GM19023 (cell line): ENCODE data around the gene GTF3C4.

Source experiments
- ATAC-seq: cut with Tn5 transposase; IDR thresholded peaks from one replicate; pipeline ENCODE4 v1.9.1; 2021; ENCODE audit warnings: mild to moderate bottlenecking, moderate library complexity; ENCODE audit not compliant: unreplicated experiment

GTF3C4 gene

DNA sequence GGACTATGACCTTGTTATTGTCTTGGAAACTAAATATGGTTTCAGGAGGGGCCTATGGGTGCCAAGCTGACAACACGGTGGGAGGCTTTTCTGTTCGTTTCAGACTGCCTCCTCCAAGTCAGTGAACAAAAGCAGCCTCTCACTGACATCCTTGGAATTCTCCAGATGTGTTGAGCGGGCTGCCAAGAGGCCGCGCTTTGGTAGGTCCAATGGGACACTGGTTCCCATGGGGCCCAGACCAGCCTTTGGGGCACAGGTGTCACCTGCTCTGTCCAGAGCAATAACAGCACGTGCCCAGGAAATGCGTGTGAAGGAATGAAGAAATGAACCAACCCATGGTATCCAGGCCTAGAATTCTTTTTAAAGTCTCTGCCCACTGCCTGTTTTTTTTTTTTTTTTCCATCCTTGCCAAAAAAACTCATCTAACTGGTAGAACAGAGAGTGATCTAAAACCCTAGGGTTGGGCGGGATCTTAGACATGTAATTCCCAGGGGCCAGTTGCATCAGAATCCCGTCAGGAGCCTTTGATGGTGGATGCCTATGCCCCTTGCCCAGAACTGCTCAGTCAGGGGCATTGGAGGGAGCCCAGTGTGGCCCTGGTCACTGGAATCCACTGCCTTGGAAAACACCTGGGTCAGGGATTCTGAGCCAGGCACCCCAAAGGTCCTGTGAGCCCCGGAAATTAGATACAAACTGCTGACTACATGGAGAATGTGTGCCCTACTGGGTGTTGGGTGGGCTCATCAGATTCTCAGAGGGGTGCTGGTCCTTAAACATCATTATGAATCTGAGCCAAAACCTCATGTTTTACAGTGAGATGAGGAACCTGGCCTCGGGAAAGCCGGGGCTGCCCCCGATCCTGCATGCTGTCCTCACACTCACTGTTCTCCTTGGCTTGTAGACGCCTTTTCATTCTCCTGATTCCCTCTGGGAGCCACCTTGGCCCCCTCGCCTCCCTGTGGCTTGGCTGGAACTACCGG lies 60.1 kb downstream of the GTF3C4 start:
- no peak for ATAC-seq

DNA sequence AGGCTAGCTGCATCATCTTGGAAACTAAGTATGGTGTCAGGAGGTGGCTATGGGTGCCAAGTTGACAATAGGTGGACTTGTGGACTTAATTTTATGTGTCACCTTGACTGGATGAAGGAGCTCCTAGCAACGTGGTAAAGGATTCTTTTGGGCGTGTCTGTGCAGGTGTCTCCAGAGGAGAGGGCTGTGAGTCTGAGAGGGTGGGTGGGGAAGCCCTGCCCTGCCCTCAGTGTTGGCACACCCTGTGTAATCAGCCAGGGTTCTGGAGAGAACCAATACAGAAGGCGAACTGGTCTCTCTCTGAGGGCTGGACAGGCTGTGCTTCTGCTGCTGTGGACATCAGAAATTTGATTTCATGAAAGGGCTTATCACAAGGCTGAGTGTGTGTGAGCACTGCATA lies 61.0 kb downstream of the GTF3C4 start:
- ATAC-seq: no peak

GRCh38 chr9:132732326-132733259 lies 62.3 kb downstream of the GTF3C4 start:
- no peak for ATAC-seq

DNA sequence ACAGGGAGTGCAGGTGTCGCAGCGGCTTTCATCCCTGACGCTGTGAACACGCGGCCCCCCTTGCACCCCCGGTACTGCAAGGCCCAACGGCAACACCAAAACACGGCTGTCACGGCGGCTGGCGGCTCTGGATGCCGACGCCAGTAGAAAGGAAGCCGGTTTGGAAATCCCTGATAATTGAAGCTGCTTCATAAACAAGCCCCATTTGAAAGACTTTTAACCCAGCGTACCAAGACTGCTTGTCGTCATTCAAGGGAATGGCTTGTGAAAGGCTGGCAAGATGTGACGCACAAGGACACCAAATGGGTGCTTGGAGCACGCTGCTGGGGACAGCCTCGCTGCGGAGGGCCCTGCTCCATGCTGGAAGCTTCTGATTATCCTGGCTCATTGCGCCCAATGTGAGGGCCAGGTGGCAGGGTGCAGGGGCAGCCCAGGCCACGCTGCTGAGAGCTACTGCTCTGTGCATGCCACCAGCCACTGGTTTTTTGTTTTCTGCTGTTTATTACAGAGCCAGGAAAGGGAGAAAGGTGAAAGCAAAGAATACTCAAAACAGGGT lies 63.1 kb downstream of the GTF3C4 start:
- no peak for ATAC-seq

- ATAC-seq: no peak
These were observed 69.5 kb downstream of the GTF3C4 start for GRCh38 chr9:132739710-132740310.

- no peak for ATAC-seq
These were observed 70.5 kb downstream of the GTF3C4 start for GRCh38 chr9:132740526-132741309.

DNA sequence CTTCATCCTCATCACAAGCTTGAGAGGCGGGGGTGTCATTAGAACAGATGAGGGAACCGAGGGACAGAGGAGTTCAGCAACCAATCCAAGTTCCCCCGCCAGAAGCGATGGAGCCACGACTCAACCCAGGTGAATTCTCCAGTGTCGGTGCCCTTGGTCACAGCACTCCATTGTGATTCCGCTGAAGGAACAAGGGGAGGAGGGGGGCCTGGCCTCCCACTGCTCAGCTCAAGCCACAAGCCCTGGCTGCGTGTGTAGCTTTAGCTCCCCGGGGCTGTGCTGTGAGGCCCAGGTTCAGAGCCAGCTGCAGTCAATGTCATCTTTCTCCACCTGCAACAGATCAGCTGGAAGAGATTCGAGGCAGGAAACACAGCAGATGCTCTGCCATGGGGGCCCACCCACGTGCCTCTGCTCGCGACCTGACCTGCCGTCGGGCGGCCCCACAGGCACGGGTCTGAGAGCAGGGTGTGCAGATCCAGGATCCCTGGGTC lies 72.6 kb downstream of the GTF3C4 start:
- ATAC-seq: no peak

GRCh38 chr9:132743931-132744479 lies 73.7 kb downstream of the GTF3C4 start:
- no peak for ATAC-seq
